ENCODE data around the gene RICTOR. TPM values are rescaled to one million over a fixed set of nuclear protein-coding genes. Genes with fewer than 3 reads are reported as not detected.

RICTOR gene, protein sequence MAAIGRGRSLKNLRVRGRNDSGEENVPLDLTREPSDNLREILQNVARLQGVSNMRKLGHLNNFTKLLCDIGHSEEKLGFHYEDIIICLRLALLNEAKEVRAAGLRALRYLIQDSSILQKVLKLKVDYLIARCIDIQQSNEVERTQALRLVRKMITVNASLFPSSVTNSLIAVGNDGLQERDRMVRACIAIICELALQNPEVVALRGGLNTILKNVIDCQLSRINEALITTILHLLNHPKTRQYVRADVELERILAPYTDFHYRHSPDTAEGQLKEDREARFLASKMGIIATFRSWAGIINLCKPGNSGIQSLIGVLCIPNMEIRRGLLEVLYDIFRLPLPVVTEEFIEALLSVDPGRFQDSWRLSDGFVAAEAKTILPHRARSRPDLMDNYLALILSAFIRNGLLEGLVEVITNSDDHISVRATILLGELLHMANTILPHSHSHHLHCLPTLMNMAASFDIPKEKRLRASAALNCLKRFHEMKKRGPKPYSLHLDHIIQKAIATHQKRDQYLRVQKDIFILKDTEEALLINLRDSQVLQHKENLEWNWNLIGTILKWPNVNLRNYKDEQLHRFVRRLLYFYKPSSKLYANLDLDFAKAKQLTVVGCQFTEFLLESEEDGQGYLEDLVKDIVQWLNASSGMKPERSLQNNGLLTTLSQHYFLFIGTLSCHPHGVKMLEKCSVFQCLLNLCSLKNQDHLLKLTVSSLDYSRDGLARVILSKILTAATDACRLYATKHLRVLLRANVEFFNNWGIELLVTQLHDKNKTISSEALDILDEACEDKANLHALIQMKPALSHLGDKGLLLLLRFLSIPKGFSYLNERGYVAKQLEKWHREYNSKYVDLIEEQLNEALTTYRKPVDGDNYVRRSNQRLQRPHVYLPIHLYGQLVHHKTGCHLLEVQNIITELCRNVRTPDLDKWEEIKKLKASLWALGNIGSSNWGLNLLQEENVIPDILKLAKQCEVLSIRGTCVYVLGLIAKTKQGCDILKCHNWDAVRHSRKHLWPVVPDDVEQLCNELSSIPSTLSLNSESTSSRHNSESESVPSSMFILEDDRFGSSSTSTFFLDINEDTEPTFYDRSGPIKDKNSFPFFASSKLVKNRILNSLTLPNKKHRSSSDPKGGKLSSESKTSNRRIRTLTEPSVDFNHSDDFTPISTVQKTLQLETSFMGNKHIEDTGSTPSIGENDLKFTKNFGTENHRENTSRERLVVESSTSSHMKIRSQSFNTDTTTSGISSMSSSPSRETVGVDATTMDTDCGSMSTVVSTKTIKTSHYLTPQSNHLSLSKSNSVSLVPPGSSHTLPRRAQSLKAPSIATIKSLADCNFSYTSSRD (N-terminal part only)
- 3.8 and 7.3 TPM in 2 replicates for total RNA-seq (2014; rRNA removed; shearing (Covaris generic); ENCODE audit: low replicate concordance)

DNA sequence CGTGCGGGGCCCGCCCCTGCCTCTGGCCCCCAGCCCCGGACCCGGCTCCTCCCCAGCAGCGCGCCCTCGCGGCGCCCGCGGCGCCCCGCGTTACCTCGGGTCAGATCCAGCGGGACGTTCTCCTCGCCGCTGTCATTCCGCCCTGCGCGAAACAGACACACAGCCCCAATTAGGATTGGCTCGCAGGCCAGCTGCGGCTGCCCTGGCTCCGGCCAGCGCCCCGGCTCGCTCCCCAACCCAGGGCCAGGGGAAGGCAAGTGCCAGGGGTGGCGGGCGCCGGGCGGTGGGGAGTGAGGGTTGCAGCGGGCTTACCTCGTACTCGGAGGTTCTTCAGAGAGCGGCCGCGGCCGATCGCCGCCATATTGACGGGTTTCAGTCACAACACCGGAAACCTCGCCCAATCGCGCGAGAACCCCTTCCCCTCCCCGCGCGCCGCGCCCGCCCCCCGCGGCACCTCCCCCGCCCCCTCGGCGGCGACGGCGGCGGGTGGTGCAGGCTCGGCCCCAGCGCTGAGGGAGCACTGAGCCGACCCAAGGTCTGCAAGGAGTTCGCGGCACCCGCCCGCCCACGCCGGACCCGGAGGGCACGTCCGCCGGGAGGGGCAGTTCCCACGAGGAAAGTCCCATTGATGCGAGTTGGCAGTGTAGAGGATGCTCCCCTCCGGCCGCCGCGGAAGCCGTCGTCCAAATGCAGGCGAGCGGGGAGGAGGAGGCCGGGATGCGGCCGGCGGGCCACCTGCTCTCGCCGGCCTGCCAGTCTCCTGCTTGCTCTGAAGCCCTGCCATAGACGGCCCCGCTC is at the start of gene RICTOR:
TSS of gene RICTOR (minus strand) at position 383 of the 798 bp plus-strand sequence. CDS start at position 361, 22 bp downstream.
- in situ Hi-C loops (cut with HindIII; ENCODE audit: low pct_unique_long_range_greater_than_20kb, low sequenced_read_pairs) = no loop called here
- peak; percentile 90 for DNase-seq (ENCODE audit: low read depth)

DNA sequence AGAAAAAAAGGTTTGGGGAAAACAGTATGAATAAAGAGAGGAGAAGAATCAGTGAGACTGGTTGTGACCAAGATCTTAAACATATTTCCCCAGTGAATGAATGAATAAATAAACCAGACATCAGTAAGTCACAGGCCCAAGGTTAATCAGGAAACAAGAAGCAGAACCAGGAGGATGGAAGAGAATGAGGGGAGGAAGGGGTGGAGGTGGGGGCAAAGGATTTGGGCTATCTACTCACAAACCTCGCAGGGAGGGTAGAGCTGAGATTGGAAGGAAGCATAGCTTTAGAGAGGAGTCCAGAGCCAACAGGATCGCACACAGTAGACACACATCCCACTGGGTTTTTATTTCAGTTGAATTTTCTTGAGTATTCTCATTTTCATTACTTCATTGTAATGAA is 47.7 kb upstream of the RICTOR start:
- in situ Hi-C loops (cut with HindIII; ENCODE audit: low pct_unique_long_range_greater_than_20kb, low sequenced_read_pairs) = no loop called here
- no peak for DNase-seq (ENCODE audit: low read depth)

DNA sequence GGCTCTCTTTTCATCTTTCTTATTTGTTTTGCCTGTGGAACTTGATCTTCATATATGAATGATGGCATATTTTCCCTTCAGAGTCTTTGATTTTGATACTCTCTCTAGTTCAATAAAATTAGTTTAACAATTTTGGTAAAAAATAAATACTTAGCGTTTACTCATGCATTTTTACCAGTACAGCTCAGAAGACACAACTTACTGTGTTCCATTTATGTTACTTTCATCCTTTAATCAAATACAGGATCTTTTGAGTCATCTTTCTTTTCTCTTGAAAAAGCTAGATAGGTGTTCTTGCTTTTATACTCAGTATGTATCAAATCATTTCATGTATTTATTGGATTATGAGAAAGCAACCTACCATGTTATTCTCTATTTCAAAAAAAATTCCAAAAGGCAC is 47.1 kb upstream of the RICTOR start:
- in situ Hi-C loops (cut with HindIII; ENCODE audit: low pct_unique_long_range_greater_than_20kb, low sequenced_read_pairs) = no loop called here
- no peak for DNase-seq (ENCODE audit: low read depth)

DNA sequence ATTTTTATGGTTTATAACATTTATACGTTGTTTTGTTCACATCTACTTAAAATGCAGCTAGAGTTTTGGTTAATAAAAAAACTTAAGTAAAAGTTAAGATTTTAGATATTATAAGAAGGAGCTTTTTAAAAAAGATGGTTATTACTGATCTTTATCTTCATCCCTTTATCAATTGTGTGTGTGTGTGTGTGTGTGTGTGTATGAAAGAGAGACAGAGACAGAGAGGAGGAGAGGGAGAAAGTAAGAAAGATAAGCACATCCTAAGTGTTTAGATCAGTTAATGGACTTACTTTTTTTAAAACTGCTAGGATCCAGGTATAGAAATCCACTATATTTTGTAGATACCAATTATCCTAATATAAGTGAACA is 45.8 kb upstream of the RICTOR start:
- no peak for DNase-seq (ENCODE audit: low read depth)
- in situ Hi-C loops (cut with HindIII; ENCODE audit: low pct_unique_long_range_greater_than_20kb, low sequenced_read_pairs) = no loop called here

DNA sequence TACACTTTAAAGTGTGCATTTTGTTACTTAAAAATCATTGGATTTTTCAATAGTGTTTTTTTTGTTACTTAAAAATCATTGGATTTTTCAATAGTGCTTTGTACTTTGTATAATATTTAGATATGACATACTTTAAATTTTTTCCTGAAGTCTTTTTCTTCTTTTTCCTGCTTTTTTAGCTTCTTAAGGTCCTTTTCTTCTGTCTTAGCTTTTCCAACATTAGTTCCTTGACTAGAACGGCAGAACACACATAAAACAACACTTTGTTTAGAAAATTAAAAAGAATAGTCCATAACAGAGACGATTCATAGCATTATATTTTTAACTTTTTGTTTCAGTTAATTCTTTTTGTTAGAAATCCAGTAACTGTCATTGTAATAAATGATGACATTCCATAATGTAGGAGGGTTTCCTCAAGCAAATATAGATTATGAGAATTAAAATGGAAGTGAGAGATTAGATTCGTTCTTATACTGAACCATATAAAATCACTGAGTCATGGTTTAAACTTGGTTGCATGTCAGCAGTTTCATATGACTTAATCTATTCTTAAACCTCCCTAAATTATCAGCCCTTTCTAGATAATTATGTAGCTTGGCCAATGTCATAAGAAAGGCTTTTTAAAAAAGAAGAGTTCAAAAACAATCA is 45.3 kb upstream of the RICTOR start:
- in situ Hi-C loops (cut with HindIII; ENCODE audit: low pct_unique_long_range_greater_than_20kb, low sequenced_read_pairs) = no loop called here
- no peak for DNase-seq (ENCODE audit: low read depth)

DNA sequence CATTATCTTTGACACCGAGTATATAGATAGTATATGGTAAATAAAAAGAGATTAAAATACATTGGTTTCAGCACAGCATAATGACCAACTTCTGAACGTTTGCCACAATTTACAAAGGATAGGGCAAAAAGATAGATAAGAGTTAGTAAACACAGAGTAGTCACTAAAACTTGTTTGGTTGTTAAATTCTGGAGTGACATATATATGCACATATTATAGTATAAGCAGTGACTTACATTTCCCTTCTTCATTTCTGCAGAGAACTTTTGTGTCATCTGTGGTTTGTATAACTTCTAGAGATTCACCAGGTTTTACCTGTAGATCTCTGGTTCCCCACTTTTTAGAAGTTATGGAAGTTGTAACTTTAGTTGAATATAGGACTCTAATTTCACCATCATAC is 44.4 kb upstream of the RICTOR start:
- no peak for DNase-seq (ENCODE audit: low read depth)
- in situ Hi-C loops (cut with HindIII; ENCODE audit: low pct_unique_long_range_greater_than_20kb, low sequenced_read_pairs) = no loop called here

DNA sequence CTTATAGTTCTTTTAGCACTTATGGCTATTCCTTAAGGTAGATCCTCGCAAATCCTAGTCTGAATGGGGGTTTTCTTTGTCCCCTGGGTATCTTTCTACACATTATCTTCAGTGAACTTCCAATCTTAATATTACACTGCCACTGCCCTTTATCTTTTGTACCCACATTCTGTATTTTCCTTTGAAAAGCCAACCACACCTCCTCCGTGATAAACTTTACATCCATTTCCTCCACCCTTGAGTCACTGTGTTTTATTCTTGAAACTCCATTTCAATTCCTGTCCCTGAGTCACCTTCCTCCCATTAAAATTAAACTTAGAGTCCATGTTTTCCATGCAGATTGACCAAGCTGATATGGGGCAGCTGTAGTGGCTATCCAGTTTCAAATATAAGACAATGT is 43.2 kb upstream of the RICTOR start:
- in situ Hi-C loops (cut with HindIII; ENCODE audit: low pct_unique_long_range_greater_than_20kb, low sequenced_read_pairs) = no loop called here
- no peak for DNase-seq (ENCODE audit: low read depth)

DNA sequence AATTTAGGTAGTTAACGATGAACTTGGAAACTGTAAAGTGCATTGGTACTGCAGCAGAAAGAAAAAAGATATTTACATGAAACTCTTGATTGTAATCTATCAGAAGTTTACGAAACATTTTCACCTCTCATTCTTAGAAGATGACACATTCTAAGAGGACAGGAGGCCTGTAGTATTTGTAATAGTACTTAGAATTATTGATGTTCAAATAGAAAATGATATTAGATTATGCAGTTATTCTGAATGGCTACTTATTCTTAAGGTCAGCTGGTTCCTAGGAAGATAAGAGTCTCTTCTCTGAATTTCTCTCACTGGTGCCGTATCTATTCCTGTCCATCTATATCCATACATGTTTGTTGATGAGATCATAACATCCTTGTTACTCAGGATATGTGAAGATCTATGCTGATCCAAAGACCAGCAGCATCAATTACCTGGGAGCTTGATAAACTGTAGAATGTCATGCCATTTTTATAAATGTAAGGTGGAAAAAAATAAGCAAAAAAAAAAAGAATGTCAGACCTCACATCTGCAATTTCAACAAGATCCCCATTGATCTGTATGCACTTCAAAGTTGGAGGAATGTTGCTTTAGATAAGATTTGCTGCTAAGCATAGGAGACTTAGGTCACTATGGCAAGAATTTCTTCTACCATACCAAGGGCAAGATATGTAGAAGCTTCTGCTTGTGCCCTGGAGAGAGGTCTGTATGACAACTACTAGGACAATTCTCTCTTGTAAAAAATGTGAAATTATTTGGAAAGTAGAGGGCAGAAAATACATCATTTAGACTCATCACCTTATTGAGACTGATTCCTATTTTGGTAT is 42.4 kb upstream of the RICTOR start:
- in situ Hi-C loops (cut with HindIII; ENCODE audit: low pct_unique_long_range_greater_than_20kb, low sequenced_read_pairs) = no loop called here
- DNase-seq (ENCODE audit: low read depth) = no peak

DNA sequence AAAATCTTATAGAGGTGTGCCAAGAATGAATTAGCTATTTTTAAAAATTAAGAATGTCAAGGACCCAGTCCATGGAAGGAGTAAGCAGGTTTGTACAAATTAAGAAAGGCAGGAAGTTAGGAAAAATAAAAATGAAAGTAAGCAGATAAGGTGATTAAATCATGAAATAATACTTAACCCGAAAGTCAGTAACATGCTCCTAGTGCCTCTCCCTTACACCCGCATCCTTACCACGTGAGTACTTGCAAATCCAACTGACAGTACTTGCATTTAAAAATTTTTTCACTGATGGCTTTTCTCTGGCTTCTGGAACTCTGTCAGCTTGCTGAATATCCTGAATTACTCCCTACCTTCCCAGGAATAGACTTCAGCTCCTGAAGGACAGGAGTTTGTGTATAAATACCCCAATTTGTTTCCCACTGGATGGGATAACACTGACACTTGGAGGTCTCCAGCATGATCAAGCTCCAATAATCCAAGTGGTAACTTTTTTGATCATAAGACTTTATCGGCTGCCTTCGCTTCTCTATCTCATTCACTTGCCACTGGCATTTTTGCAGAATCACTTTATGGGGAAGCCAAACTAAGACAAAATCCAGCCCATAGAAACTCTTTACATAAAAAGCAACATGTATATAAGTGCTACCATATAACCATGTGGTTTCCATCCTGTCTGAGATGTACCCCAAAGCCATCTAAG is 41.6 kb upstream of the RICTOR start:
- DNase-seq (ENCODE audit: low read depth) = no peak
- in situ Hi-C loops (cut with HindIII; ENCODE audit: low pct_unique_long_range_greater_than_20kb, low sequenced_read_pairs) = no loop called here

DNA sequence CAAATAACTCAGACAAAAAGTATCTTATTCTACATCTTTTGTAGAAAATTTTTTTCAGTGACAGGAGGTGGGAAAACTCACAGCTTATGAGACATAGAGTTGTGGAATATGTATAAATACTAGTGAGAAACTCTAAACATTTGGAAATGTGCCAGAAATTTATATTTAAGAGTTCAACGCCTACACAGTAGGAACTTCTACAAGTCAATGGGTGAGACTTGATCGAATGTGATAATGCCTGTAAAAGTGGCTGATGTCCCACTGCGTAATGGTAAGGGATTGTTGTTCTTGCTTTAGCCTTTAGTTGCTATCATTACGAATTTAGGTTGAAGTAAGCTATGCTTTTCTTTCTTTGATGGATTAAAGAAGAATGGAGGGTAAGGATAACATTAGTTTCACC is 40.0 kb upstream of the RICTOR start:
- in situ Hi-C loops (cut with HindIII; ENCODE audit: low pct_unique_long_range_greater_than_20kb, low sequenced_read_pairs) = no loop called here

DNA sequence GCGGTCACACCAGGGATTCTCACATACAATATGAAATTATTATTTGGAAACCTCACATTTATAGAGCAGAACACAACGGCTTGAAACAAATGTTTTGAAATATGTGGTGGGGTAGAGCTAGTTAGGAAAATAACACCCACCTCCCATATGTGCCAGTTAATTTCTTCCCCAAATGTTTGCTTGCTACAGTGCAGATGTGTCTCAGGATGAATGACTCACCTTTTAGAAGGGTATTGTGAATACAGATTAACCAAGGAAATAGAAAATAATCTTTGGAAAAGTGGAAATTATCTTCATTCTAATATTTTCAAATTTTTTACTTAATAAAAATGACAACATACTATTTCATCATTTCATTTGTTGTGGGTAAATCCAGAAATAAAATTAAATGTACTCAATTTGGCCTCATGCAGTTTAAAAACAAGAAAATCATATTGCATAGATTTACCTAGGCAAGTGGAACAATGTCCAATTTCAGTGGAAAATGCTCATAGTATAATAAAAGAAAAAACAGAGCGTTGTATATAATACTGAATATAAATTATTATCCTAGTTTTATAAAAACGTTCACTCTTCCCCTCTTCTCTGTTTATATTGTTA is 39.3 kb upstream of the RICTOR start:
- in situ Hi-C loops (cut with HindIII; ENCODE audit: low pct_unique_long_range_greater_than_20kb, low sequenced_read_pairs) = no loop called here
- DNase-seq (ENCODE audit: low read depth) = no peak

More for the DNA sequence above, 40.0 kb upstream of the RICTOR start:
- DNase-seq (ENCODE audit: low read depth) = no peak

DNA sequence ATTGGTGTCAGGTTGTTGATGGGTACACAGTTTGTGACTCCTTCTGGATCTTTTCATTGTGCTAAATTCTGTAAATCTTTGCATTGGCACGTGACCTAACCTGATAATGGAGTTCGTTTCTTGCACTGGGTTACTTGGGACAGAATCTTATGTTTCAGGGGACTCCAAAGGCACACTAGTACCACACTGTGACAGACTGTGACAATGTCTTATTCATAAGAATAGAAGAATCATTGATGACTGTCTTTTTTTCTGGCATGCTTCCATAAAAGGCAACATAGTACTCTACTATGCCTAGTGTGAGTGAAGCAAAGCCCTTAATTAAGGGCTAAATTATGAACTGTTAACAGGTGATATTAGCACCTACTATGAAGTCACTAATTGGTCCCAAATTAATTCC is 35.4 kb upstream of the RICTOR start:
- DNase-seq (ENCODE audit: low read depth) = no peak
- in situ Hi-C loops (cut with HindIII; ENCODE audit: low pct_unique_long_range_greater_than_20kb, low sequenced_read_pairs) = no loop called here

DNA sequence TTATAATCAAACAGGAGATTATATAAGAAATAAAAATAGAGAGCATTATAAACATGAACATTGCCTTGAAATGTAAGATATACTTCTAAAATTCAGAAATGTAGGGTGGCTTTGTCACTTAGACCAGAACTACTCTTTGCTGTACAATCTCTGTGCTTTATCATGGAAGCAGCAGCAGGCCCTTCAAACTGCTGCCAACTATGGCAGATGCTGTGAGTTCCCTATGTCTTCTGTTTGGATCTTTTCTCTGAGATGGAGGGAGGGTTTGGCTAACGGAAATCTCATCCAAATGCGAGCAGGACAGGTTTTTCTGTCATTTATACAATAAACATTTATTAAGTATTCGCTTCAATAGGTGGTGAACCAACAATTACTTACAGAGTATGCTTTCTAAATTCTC is 34.8 kb upstream of the RICTOR start:
- in situ Hi-C loops (cut with HindIII; ENCODE audit: low pct_unique_long_range_greater_than_20kb, low sequenced_read_pairs) = no loop called here
- no peak for DNase-seq (ENCODE audit: low read depth)

DNA sequence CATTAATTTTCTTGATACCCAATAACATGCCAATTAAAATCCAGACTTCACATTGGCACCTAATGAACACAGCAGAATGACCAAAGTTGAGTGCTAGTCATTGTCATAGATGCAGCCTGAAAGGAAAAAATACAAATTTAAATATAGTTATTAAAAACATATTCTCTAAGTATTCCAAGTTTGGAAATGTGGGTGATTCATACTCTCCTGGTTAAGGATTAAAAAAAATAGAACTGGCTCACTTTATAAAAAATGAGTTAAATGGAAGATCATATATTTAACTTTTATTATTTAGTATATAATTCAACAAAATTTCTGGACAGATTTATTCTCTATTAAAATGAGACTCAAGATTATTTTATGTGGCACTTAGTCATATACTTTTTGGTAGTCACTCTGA is 33.2 kb upstream of the RICTOR start:
- in situ Hi-C loops (cut with HindIII; ENCODE audit: low pct_unique_long_range_greater_than_20kb, low sequenced_read_pairs) = no loop called here

DNA sequence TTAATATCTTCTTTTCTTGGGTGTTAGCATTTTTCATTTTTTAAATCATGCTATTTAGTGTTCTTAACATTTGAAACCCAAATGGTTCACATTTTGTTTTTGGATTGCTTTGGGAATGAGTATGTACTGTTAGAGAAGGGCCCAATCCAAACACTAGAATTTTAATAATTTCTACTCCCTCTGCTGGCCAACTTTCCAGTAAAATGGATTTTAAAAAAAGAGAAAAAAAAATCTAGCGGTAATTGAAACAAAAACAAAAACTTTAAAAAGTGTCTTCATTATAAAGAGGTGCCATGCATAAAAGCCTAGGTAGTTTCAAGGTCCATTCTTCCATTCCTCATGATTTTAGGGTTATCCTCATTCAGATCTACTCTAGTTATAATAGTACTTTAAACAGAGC is 32.1 kb upstream of the RICTOR start:
- in situ Hi-C loops (cut with HindIII; ENCODE audit: low pct_unique_long_range_greater_than_20kb, low sequenced_read_pairs) = no loop called here
- no peak for DNase-seq (ENCODE audit: low read depth)

More for the DNA sequence above, 33.2 kb upstream of the RICTOR start:
- DNase-seq (ENCODE audit: low read depth) = no peak

DNA sequence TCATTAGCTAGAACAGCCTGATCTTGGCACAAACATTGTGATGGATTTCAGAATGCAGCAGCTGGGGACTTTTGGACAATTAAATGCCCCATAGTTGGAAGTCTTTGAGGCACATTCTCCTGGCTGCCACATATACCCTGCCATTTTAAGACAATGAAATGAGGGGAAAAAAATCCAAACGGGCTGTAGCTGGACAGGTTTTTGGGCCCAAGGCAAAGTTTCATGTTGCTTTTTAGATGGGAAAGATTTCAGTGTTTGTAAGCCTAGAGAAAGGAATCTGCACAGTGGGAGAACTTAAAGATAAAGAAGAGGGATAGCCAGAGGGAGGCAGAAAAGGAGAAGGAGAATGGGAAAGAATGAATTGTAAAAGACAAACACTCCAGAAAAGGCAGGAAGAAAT is 30.0 kb upstream of the RICTOR start:
- in situ Hi-C loops (cut with HindIII; ENCODE audit: low pct_unique_long_range_greater_than_20kb, low sequenced_read_pairs) = no loop called here
- DNase-seq (ENCODE audit: low read depth) = no peak

Measured in Caki2 (cell line).